IMR-90 (cell line): ENCODE measurements around the gene SLC38A3. TPM values are rescaled to one million over a fixed set of nuclear protein-coding genes. Genes with fewer than 3 reads are reported as not detected.

ENCODE experiments used
- ATAC-seq: fragments of 200-7000 bp; cut with Tn5 transposase; 2 replicates; pipeline ENCODE4 v1.9.1; 2020; ENCODE audit warnings: low read depth, mild to moderate bottlenecking, moderate library complexity
- BruUV-seq: library from RNA; stranded (reverse); fragments of 400-500 nt; replicated peaks from 2 replicates; lab custom pipeline; 2021; lab: Mats Ljungman, UMichigan
- CTCF ChIA-PET: fragments of 300-600 bp; formaldehyde crosslinking; extraction: SDS; loops from one replicate; lab custom pipeline; 2021; ENCODE audit warnings: antibody characterized with exemption; lab: Yijun Ruan, JAX
- POLR2A ChIA-PET: fragments of 300-600 bp; sonication (Branson Sonifier 250); formaldehyde crosslinking; loops from one replicate; lab custom pipeline; 2022; ENCODE audit warnings: antibody characterized with exemption; ENCODE audit not compliant: unreplicated experiment; lab: Charles Lee
- DNase-seq: peaks from one replicate; pipeline ENCODE4 v3.0.0; 2013
- H2AFZ ChIP-seq: replicated peaks from 2 replicates; pipeline ENCODE3; 2013; ENCODE audit warnings: low read length, mild to moderate bottlenecking; ENCODE audit not compliant: poor library complexity
- H2AK5ac ChIP-seq: 2 replicates; pipeline ENCODE4 v1.6.1; 2013; ENCODE audit warnings: low read depth, low read length, inconsistent platforms
- H2AK9ac ChIP-seq: replicated peaks from 2 replicates; pipeline ENCODE3; 2013; ENCODE audit warnings: mild to moderate bottlenecking, low read depth, low read length, moderate library complexity; ENCODE audit not compliant: poor library complexity
- H2BK120ac ChIP-seq: 2 replicates; pipeline ENCODE4 v1.6.1; 2013; ENCODE audit warnings: low read depth, low read length, inconsistent platforms
- H2BK15ac ChIP-seq: 3 replicates; pipeline ENCODE4 v1.6.1; 2013; ENCODE audit warnings: low read depth, low read length, inconsistent platforms
- H2BK20ac ChIP-seq: 2 replicates; pipeline ENCODE4 v1.6.1; 2013; ENCODE audit warnings: low read depth, mild to moderate bottlenecking, inconsistent platforms, low read length, moderate library complexity
- H2BK5ac ChIP-seq: 2 replicates; pipeline ENCODE4 v1.6.1; 2013; ENCODE audit warnings: mild to moderate bottlenecking, low read depth, low read length, inconsistent platforms; ENCODE audit not compliant: poor library complexity, severe bottlenecking
- H3K14ac ChIP-seq: replicated peaks from 2 replicates; pipeline ENCODE4 v1.6.1; 2013; ENCODE audit warnings: low read depth, low read length, inconsistent platforms
- H3K18ac ChIP-seq: 2 replicates; pipeline ENCODE4 v1.6.1; 2013; ENCODE audit warnings: low read depth, low read length, control low read depth
- H3K23ac ChIP-seq: 2 replicates; pipeline ENCODE4 v1.6.1; 2013; ENCODE audit warnings: low read depth, low read length, inconsistent platforms
- H3K27ac ChIP-seq: 2 replicates; pipeline ENCODE4 v1.5.1; 2013; ENCODE audit warnings: mild to moderate bottlenecking, control low read depth, low read length; ENCODE audit not compliant: insufficient read depth
- H3K27me3 ChIP-seq: 2 replicates; pipeline ENCODE4 v1.6.1; 2013; ENCODE audit warnings: low read length; ENCODE audit not compliant: control insufficient read depth, insufficient read depth
- H3K36me3 ChIP-seq: 2 replicates; pipeline ENCODE4 v1.6.1; 2013; ENCODE audit warnings: low read length, mixed read lengths; ENCODE audit not compliant: control insufficient read depth, insufficient read depth
- H3K4ac ChIP-seq: 2 replicates; pipeline ENCODE4 v1.6.1; 2013; ENCODE audit warnings: low read depth, low read length, inconsistent platforms
- H3K4me1 ChIP-seq: 2 replicates; pipeline ENCODE4 v1.6.1; 2013; ENCODE audit warnings: low read length, mixed read lengths; ENCODE audit not compliant: control insufficient read depth, insufficient read depth
- H3K4me2 ChIP-seq: 2 replicates; pipeline ENCODE4 v1.6.1; 2013; ENCODE audit warnings: low read depth, mild to moderate bottlenecking, control low read depth, low read length, moderate library complexity
- H3K4me3 ChIP-seq: 2 replicates; pipeline ENCODE4 v1.5.1; 2013; ENCODE audit warnings: low read depth, mild to moderate bottlenecking, control low read depth, low read length, moderate library complexity; ENCODE audit not compliant: insufficient read depth
- H3K56ac ChIP-seq: 2 replicates; pipeline ENCODE4 v1.6.1; 2013; ENCODE audit warnings: low read length, inconsistent platforms; ENCODE audit not compliant: insufficient read depth; ENCODE audit errors: extremely low read depth
- H3K79me1 ChIP-seq, 2 experiments: 2 replicates each; pipeline ENCODE4 v1.6.1; 2013; ENCODE audit warnings: low read length in 2 of 2, inconsistent platforms in 1 of 2, low read depth in 1 of 2
- H3K9ac ChIP-seq: 2 replicates; pipeline ENCODE4 v1.6.1; 2013; ENCODE audit warnings: low read depth, low read length, control low read depth
- H3K9me1 ChIP-seq: 2 replicates; pipeline ENCODE4 v1.6.1; 2013; ENCODE audit warnings: low read length, inconsistent platforms; ENCODE audit not compliant: insufficient read depth
- H3K9me3 ChIP-seq: 2 replicates; pipeline ENCODE4 v1.6.1; 2013; ENCODE audit warnings: low read length; ENCODE audit not compliant: control insufficient read depth, insufficient read depth
- H4K20me1 ChIP-seq: 2 replicates; pipeline ENCODE4 v1.6.1; 2013; ENCODE audit warnings: low read length, inconsistent platforms; ENCODE audit not compliant: insufficient read depth
- H4K5ac ChIP-seq: 2 replicates; pipeline ENCODE4 v1.6.1; 2013; ENCODE audit warnings: mild to moderate bottlenecking, low read depth, low read length, control low read depth
- H4K8ac ChIP-seq, 2 experiments: 2 replicates each; pipeline ENCODE4 v1.6.1; 2013; ENCODE audit warnings: low read depth in 2 of 2, low read length in 2 of 2, control low read depth in 1 of 2, inconsistent platforms in 1 of 2
- H4K91ac ChIP-seq: 2 replicates; pipeline ENCODE4 v1.6.1; 2013; ENCODE audit warnings: low read depth, low read length, inconsistent platforms; ENCODE audit not compliant: insufficient read depth
- BHLHE40 ChIP-seq: fragments of 150-350 bp; IDR thresholded peaks from 2 replicates; pipeline ENCODE4 v1.6.1; 2016; ENCODE audit warnings: mild to moderate bottlenecking, low read depth, low read length
- CEBPB ChIP-seq: IDR thresholded peaks from 2 replicates; pipeline ENCODE4 v1.6.1; 2012; ENCODE audit warnings: low read depth, low read length, improper control_type of control experiment
- CHD1 ChIP-seq: IDR thresholded peaks from 2 replicates; pipeline ENCODE4 v1.6.1; 2012; ENCODE audit warnings: low read depth, low read length, improper control_type of control experiment
- ELK1 ChIP-seq: fragments of 150-350 bp; IDR thresholded peaks from 2 replicates; pipeline ENCODE4 v1.6.1; 2016; ENCODE audit warnings: low read depth, mild to moderate bottlenecking, low read length, moderate library complexity, borderline replicate concordance
- FOS ChIP-seq: fragments of 150-350 bp; IDR thresholded peaks from 2 replicates; pipeline ENCODE4 v1.6.1; 2016; ENCODE audit warnings: low read depth, low read length
- MAFK ChIP-seq: IDR thresholded peaks from 2 replicates; pipeline ENCODE4 v1.6.1; 2012; ENCODE audit warnings: low read depth, low read length, improper control_type of control experiment
- MAZ ChIP-seq: IDR thresholded peaks from 2 replicates; pipeline ENCODE4 v1.6.1; 2012; ENCODE audit warnings: low read depth, mild to moderate bottlenecking, low read length, improper control_type of control experiment, moderate library complexity, borderline replicate concordance
- MXI1 ChIP-seq: IDR thresholded peaks from 2 replicates; pipeline ENCODE4 v1.6.1; 2012; ENCODE audit warnings: low read depth, mild to moderate bottlenecking, low read length, moderate library complexity, borderline replicate concordance
- NFE2L2 ChIP-seq: fragments of 150-350 bp; IDR thresholded peaks from 2 replicates; pipeline ENCODE4 v1.6.1; 2016; ENCODE audit warnings: low read depth, mild to moderate bottlenecking, low read length
- POLR2A ChIP-seq: IDR thresholded peaks from 2 replicates; pipeline ENCODE4 v1.6.1; 2012; ENCODE audit warnings: mild to moderate bottlenecking, low read depth, low read length
- RAD21 ChIP-seq: IDR thresholded peaks from 2 replicates; pipeline ENCODE4 v1.6.1; 2012; ENCODE audit warnings: low read length, improper control_type of control experiment
- RCOR1 ChIP-seq: IDR thresholded peaks from 2 replicates; pipeline ENCODE4 v1.6.1; 2012; ENCODE audit warnings: mild to moderate bottlenecking, low read length, improper control_type of control experiment; ENCODE audit not compliant: insufficient replicate concordance
- RFX5 ChIP-seq: IDR thresholded peaks from 2 replicates; pipeline ENCODE4 v1.8.0; 2012; ENCODE audit warnings: low read depth, mild to moderate bottlenecking, low read length, moderate library complexity
- SMC3 ChIP-seq: fragments of 150-350 bp; IDR thresholded peaks from 2 replicates; pipeline ENCODE4 v1.6.1; 2016; ENCODE audit warnings: low read depth, mild to moderate bottlenecking, antibody characterized with exemption, low read length, moderate library complexity
- WGBS, 2 experiments: methylation state at CpG; one replicate each; pipeline versions ENCODE4 v1.1.5 to v1.1.7; 2013; ENCODE audit warnings: missing lambda C conversion rate in 2 of 2; ENCODE audit not compliant: insufficient read length in 1 of 2; ENCODE audit errors: extremely low coverage in 2 of 2; 5-methylcytosine and 5-hydroxymethylcytosine counted together
- dilution Hi-C: fragments of 300-500 bp; cut with HindIII; formaldehyde crosslinking; loops from one replicate; pipeline ENCODE4 v1.14.3; 2018; ENCODE audit warnings: low sequenced_read_pairs; ENCODE audit not compliant: unreplicated experiment
- in situ Hi-C: fragments of 300-500 bp; cut with MboI; formaldehyde crosslinking; loops from 3 replicates; pipeline ENCODE4 v1.14.3; 2019; ENCODE audit warnings: low sequenced_read_pairs, inconsistent platforms, mixed read lengths
- intact Hi-C: fragments of 100-400 bp; cut with micrococcal nuclease; formaldehyde crosslinking; loops from 2 replicates; pipeline ENCODE4 v1.10.0; 2022
- polyA plus RNA-seq, 3 experiments: library from polyadenylated mRNA; depleted of rRNA; stranded (reverse); fragments of >200 nt; gene quantifications; 2 replicates each; pipeline ENCODE4 v1.2.3, GENCODE V29; 2012; ENCODE audit warnings: low replicate concordance in 1 of 3
- total RNA-seq: library from RNA; depleted of rRNA; stranded (reverse); fragments of >200 nt; gene quantifications from 2 replicates; pipeline ENCODE4 v1.2.3, GENCODE V29; 2012
- TF ChIP-seq, protein P1 (sequence below): fragments of 150-350 bp; IDR thresholded peaks from 2 replicates; pipeline ENCODE4 v1.6.1; 2017; ENCODE audit warnings: mild to moderate bottlenecking, antibody characterized with exemption, low read length, low read depth
- TF ChIP-seq, protein P2 (sequence below): conservative IDR thresholded peaks from 2 replicates; pipeline ENCODE4 v1.5.1; 2012; ENCODE audit warnings: mild to moderate bottlenecking, low read depth, low read length, improper control_type of control experiment

The SLC38A3 gene
- total and polyA plus RNA-seq, 2 of the 4 experiments (the other 2 are of a cell fraction): 0.12 to 0.36 TPM

DNA sequence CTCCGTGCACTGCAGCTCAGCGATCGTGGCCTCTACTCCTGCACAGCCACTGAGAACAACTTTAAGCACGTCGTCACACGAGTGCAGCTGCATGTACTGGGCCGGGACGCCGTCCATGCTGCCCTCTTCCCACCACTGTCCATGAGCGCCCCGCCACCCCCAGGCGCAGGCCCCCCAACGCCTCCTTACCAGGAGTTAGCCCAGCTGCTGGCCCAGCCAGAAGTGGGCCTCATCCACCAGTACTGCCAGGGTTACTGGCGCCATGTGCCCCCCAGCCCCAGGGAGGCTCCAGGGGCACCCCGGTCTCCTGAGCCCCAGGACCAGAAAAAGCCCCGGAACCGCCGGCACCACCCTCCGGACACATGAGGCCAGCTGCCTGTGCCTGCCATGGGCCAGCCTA lies 17.3 kb upstream of the SLC38A3 start:
- in situ Hi-C loops: no loop called here
- no TSS peak for BruUV-seq
- Histone ChIP-seq H3K36me3 (peaks cover 25% of the 10 kb centered on the region; the same call in 1 of the 2 replicates), H2AFZ (no peak overlapping the region), H3K4me3 (no peak overlapping the region), H3K4me2 (no peak overlapping the region), H4K5ac (no peak overlapping the region), H2BK20ac (no peak overlapping the region), H3K4me1 (no peaks in the 10 kb centered on the region), H2BK5ac (no peak overlapping the region), H3K27me3 (peaks cover under 1% of the 10 kb centered on the region; the same call in 1 of the 2 replicates), H3K56ac (no peak overlapping the region), H2BK120ac (no peak overlapping the region), H3K9me1 (no peaks in the 10 kb centered on the region), H3K18ac (no peak overlapping the region), H3K4ac (no peak overlapping the region), H3K27ac (no peak overlapping the region), H2BK15ac (no peak overlapping the region), H4K8ac (no peak overlapping the region), H3K14ac (no peak overlapping the region), H4K20me1 (peaks cover 4% of the 10 kb centered on the region; the same call in 1 of the 2 replicates), H2AK9ac (no peak overlapping the region), H3K9ac (no peak overlapping the region), H3K9me3 (no peaks in the 10 kb centered on the region), H4K91ac (no peak overlapping the region), H2AK5ac (no peak overlapping the region), H3K23ac (no peak overlapping the region), H3K79me1 (no peaks in the 10 kb centered on the region)
- ChIA-PET CTCF (interaction anchor here (1.8 kb wide), 1 partner anchor 65 kb away, joined by 8 read pairs; no protein-coding TSS in a partner anchor), POLR2A (no interaction called here)
- DNase-seq (no peak), ATAC-seq (no peak)
- no peak for TF ChIP-seq SMC3
- TF ChIP-seq NFE2L2: no peak
- TF ChIP-seq RAD21: no peak
- no peak for TF ChIP-seq MXI1
- no peak for TF ChIP-seq POLR2A
- TF ChIP-seq, protein P1, sequence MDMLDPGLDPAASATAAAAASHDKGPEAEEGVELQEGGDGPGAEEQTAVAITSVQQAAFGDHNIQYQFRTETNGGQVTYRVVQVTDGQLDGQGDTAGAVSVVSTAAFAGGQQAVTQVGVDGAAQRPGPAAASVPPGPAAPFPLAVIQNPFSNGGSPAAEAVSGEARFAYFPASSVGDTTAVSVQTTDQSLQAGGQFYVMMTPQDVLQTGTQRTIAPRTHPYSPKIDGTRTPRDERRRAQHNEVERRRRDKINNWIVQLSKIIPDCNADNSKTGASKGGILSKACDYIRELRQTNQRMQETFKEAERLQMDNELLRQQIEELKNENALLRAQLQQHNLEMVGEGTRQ: no peak
- TF ChIP-seq CEBPB: no peak
- TF ChIP-seq CHD1: no peak
- no peak for TF ChIP-seq RCOR1
- TF ChIP-seq MAFK: no peak
- no peak for TF ChIP-seq ELK1
- no peak for TF ChIP-seq BHLHE40
- no peak for TF ChIP-seq FOS
- TF ChIP-seq RFX5: no peak
- TF ChIP-seq, protein P2, sequence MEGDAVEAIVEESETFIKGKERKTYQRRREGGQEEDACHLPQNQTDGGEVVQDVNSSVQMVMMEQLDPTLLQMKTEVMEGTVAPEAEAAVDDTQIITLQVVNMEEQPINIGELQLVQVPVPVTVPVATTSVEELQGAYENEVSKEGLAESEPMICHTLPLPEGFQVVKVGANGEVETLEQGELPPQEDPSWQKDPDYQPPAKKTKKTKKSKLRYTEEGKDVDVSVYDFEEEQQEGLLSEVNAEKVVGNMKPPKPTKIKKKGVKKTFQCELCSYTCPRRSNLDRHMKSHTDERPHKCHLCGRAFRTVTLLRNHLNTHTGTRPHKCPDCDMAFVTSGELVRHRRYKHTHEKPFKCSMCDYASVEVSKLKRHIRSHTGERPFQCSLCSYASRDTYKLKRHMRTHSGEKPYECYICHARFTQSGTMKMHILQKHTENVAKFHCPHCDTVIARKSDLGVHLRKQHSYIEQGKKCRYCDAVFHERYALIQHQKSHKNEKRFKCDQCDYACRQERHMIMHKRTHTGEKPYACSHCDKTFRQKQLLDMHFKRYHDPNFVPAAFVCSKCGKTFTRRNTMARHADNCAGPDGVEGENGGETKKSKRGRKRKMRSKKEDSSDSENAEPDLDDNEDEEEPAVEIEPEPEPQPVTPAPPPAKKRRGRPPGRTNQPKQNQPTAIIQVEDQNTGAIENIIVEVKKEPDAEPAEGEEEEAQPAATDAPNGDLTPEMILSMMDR: no peak
- TF ChIP-seq MAZ: no peak
- intact Hi-C loops: no loop called here
- WGBS, 2 experiments: 98% methylated on average over 4 of the region's 19 CpGs; no CpG with 5 or more reads in 1 of the 2 experiments
- dilution Hi-C loops: no loop called here
